GM12874 (cell line): ENCODE measurements around the gene NR5A2.

Experiments
- TF ChIP-seq, protein P1 (sequence below): IDR thresholded peaks from 2 replicates; pipeline ENCODE4 v1.5.1; 2011; ENCODE audit warnings: low read depth, mild to moderate bottlenecking, control low read depth, low read length, moderate library complexity; ENCODE audit not compliant: insufficient read depth

Gene NR5A2

DNA sequence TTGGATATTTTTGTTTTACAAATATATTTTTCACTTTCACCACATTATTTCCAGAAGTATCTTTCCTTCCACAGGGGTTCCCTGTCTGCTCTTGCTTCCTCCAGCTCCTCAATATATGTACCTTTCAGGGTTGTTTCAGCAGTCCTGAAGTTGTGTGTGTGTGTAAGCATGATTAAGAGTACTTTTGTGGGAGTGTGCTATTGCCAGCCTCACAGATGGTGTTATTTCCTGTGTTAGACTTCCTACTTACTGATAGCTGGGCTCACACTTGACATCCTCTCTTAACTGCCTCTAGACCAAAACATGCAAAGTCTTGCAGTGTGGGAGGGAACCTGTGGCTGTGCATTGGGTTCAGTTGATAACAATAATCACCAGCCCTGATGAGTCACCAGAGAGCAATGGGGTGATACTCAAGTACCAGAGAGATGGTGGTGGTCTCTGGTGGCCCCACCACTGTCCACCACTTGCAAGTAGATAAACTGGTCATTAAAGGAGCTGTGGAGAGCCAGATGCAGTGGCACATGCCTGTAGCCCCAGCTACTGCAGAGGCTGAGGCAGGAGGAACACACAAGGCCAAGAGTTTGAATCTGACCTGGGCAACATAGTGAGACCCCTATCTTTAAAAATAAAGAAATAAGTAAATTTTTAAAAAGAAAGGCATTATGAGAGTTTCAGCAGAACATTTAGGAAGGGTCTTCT lies 126.7 kb downstream of the NR5A2 start:
- TF ChIP-seq, protein P1, sequence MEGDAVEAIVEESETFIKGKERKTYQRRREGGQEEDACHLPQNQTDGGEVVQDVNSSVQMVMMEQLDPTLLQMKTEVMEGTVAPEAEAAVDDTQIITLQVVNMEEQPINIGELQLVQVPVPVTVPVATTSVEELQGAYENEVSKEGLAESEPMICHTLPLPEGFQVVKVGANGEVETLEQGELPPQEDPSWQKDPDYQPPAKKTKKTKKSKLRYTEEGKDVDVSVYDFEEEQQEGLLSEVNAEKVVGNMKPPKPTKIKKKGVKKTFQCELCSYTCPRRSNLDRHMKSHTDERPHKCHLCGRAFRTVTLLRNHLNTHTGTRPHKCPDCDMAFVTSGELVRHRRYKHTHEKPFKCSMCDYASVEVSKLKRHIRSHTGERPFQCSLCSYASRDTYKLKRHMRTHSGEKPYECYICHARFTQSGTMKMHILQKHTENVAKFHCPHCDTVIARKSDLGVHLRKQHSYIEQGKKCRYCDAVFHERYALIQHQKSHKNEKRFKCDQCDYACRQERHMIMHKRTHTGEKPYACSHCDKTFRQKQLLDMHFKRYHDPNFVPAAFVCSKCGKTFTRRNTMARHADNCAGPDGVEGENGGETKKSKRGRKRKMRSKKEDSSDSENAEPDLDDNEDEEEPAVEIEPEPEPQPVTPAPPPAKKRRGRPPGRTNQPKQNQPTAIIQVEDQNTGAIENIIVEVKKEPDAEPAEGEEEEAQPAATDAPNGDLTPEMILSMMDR, result no peak

GRCh38 chr1:200157715-200158114 lies 130.2 kb downstream of the NR5A2 start:
- TF ChIP-seq, protein P1, result no peak

GRCh38 chr1:200161801-200162200 lies 134.3 kb downstream of the NR5A2 start:
- TF ChIP-seq, protein P1, result no peak

DNA sequence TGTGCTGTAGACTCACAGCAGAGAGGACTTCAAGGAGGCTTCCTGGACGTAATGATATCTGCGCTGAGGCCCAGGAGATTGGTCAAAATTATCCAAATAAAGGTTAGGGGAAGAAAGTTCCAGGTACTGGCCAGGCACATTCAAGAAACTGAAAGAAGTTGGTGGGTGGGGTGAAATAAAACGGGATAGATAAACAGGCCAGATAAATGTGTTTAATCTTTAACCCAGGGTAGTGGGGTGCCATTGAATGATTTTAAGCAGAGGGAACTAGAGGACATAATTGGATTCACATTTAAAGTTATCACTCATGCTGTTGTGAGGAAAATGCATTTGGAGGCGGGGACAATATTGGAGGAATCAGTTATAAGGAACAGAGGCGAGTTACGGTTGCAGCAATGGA lies 134.7 kb downstream of the NR5A2 start:
- TF ChIP-seq, protein P1, result no peak

GRCh38 chr1:200162877-200163276 lies 135.4 kb downstream of the NR5A2 start:
- TF ChIP-seq, protein P1, result no peak

DNA sequence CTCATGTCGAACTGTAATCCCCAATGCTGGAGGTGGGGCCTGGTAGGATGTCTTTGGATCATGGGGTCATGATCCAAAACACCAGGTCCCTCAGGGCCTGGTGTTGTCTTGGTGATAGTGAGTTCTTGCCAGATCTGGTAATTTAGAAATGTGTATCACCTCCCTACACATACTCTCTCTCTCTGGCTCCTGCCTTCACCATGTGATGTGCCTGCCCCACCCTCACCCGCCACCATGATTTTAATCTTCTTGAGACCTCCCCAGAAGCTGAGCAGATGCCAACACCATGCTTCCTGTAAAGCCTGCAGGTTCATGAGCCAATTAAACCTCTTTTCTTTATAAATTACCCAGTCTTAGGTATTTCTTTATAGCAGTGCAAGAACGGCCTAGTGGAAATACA lies 136.4 kb downstream of the NR5A2 start:
- TF ChIP-seq, protein P1, result no peak

DNA sequence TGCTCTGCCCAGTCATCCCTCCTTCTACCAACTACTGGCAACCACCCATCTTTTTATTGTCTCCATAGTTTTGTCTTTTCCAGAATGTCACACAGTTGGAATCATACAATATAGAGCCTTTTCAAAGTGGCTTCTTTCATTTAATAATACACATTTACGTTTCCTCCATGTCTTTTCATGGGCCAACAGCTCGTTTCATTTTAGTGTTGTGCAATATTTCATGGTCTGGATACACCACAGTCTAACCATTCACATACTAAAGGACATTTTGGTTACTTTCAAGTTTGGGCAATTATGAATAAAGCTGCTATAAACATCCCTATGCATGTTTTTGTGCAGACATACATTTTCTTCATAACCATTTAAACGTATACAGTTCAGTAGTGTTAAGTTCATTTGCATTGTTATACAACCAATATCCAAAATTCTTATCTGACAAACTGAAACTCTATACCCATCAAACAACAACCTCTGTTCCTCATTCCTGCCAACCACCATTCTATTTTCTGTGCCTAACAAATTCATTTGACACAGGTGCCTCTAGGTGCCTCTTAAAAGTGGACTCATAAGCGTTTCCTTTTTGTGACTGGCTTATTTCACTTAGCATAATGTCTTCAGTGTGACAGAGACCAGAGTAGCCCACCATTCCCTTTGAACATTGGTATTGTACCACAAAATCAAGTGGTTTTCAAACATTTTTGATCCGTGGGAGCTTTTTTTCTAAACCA lies 138.1 kb downstream of the NR5A2 start:
- TF ChIP-seq, protein P1, result no peak
